Adipocyte (in vitro differentiated cells): ENCODE data around the gene MRPL2.
"Not testable (repeated sequence)": the region's sequence is repeated elsewhere in the genome, so short reads cannot be mapped to it uniquely, and the experiment has no call there.

ENCODE experiments used
- DNase-seq: peaks from one replicate; pipeline ENCODE4 v3.0.0-alpha.2; 2015; ENCODE audit warnings: low read depth
- H3K27me3 ChIP-seq: replicated peaks from 2 replicates; pipeline ENCODE4 v1.7.0; 2013; ENCODE audit warnings: mild to moderate bottlenecking, low read length, moderate library complexity; ENCODE audit not compliant: control insufficient read depth, insufficient read depth
- H3K36me3 ChIP-seq: 2 replicates; pipeline ENCODE4 v1.7.0; 2013; ENCODE audit warnings: low read length, mild to moderate bottlenecking, moderate library complexity; ENCODE audit not compliant: control insufficient read depth, insufficient read depth, severe bottlenecking
- H3K4me1 ChIP-seq: 2 replicates; pipeline ENCODE4 v1.7.0; 2013; ENCODE audit warnings: mild to moderate bottlenecking, low read length, moderate library complexity; ENCODE audit not compliant: control insufficient read depth, insufficient read depth
- H3K4me3 ChIP-seq: 2 replicates; pipeline ENCODE4 v1.7.0; 2013; ENCODE audit warnings: mild to moderate bottlenecking, low read length, moderate library complexity
- H3K9ac ChIP-seq: 2 replicates; pipeline ENCODE4 v1.7.0; 2013; ENCODE audit warnings: mild to moderate bottlenecking, low read length, moderate library complexity
- H3K9me3 ChIP-seq: 2 replicates; pipeline ENCODE4 v1.7.0; 2013; ENCODE audit warnings: mild to moderate bottlenecking, low read length, moderate library complexity; ENCODE audit not compliant: control insufficient read depth

The MRPL2 gene

DNA sequence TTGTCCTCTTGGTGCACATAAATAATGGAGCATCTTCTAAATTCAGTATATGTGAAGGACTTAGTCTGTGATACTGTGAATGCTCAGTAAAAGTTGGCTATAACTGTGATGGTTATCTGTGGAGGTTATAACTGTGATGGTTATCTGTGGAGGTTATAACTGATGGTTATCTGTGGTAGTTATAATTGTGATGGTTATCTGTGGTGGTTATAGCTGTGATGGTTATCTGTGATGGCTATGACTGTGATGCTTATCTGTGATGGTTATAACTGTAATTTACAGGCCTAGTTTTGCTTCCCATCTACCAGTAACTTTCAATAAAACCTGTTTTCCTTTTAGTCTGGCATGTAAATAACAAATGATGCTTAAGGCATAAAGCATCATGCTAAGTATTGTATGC, 33.4 kb upstream of the MRPL2 start:
- DNase-seq: no peak
- Histone ChIP-seq H3K27me3 (no peaks in the 10 kb centered on the region), H3K4me3 (no peak overlapping the region), H3K9ac (no peak overlapping the region), H3K9me3 (no peaks in the 10 kb centered on the region), H3K4me1 (peaks cover 30% of the 10 kb centered on the region), H3K36me3 (no peaks in the 10 kb centered on the region)

DNA sequence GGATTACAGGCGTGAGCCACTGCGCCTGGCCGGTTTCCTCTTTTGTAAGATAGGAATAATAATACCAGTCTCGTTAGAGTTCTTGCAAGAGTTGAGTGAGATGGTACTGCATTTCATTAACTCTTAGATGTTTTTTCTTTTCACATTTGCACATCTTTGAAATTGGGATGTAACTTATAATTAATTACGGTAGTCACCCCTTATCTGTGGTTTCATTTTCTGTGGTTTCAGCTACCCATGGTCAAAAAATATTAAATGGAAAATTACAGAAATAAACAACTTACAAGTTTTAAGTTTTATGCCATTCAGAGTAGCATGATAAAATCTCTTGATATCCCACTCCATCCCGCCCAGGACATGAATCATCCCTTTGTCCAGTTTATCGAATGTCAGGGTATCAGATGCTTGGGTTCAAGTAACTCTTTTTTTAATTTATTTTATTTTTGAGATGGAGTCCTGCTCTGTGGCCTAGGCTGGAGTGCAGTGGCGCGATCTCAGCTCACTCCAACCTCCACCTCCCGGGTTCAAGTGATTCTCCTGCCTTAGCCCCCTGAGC, 32.3 kb upstream of the MRPL2 start:
- DNase-seq: no peak
- Histone ChIP-seq H3K4me3 (no peak overlapping the region), H3K27me3 (no peaks in the 10 kb centered on the region), H3K4me1 (peaks cover 19% of the 10 kb centered on the region), H3K36me3 (no peaks in the 10 kb centered on the region), H3K9me3 (no peaks in the 10 kb centered on the region), H3K9ac (no peak overlapping the region)

DNA sequence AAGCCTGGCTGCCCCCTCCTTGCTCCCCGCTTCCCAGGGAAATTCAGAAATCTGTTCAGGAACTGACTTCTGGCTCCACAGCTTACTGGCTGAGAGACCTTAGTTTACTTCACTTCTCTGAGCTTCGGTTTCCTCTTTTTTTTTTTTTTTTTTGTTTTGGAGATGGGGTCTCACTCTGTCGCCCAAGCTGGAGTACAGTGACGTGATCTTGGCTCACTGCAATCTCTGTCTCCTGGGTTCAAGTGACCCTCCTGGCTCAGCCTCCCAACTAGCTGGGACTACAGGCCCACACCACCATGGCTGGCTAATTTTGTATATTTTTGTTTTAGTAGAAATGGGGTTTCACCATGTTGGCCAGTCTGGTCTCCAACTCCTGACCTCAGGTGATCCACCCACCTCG, 31.8 kb upstream of the MRPL2 start:
- H3K4me1 ChIP-seq: peaks cover 16% of the 10 kb centered on the region
- no peak overlapping the region for H3K4me3 ChIP-seq
- H3K36me3 ChIP-seq: no peaks in the 10 kb centered on the region
- H3K27me3 ChIP-seq: no peaks in the 10 kb centered on the region
- no peaks in the 10 kb centered on the region for H3K9me3 ChIP-seq
- no peak overlapping the region for H3K9ac ChIP-seq
- DNase-seq: no peak

DNA sequence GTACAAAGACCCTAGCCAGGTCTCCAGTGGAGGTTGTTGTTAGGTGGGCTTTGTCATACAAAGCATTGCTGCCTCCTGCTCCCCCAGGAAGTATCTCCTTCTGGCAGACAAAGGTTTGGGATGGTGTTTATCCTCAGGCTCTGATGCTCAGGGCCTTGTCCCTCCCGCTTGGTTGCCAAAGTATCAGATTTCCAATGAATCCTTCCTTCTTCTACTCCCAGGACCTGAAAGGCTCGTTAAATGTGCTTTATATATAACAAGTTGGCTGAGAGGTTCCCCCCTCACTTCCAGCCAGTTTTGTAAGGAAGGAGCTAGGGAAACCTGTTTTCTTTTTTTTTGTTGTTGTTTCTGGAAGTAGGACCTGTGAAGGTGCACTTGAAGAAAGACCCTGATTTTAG, 31.3 kb upstream of the MRPL2 start:
- Histone ChIP-seq H3K9ac (no peak overlapping the region), H3K9me3 (no peaks in the 10 kb centered on the region), H3K4me3 (no peak overlapping the region), H3K27me3 (no peaks in the 10 kb centered on the region), H3K36me3 (no peaks in the 10 kb centered on the region), H3K4me1 (peaks cover 15% of the 10 kb centered on the region)
- DNase-seq: peak; percentile 58

DNA sequence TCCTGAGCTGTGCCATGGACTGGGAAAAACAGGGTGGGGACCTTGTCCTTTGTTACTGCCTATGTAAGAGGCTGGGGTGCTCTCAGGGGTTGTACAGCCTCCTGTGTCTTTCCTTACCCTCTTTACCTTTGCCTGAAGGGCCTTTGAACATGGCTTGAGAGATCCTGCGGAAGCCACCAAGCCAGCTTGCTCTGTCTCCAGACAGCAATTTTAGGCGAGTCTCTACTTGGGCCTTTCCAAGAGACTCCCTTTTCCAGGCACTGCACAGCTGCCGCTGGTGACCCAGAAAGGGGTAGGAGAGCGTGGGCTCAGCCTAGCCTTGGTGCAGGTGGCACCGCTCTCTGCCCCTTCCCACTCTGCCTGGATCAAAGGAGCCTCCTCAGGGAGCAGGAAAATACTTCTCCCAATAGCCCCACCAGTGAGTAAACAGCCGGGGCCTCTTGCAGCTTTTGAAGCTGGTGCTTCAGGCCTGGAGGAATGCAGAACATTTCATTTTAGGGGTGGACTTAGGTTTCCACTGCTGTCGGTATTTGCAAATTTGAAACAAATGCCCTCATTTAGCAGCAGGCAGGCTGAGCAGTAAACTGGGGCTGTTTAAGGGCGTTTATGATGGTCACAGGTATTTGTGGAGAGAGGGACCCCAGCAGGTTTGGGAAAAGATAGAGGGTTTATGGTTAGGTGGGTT, 30.8 kb upstream of the MRPL2 start:
- H3K36me3 ChIP-seq: no peaks in the 10 kb centered on the region
- no peaks in the 10 kb centered on the region for H3K27me3 ChIP-seq
- H3K4me1 ChIP-seq: peaks cover 15% of the 10 kb centered on the region
- no peak overlapping the region for H3K9ac ChIP-seq
- H3K4me3 ChIP-seq: no peak overlapping the region
- DNase-seq: peak; percentile 78
- H3K9me3 ChIP-seq: no peaks in the 10 kb centered on the region

DNA sequence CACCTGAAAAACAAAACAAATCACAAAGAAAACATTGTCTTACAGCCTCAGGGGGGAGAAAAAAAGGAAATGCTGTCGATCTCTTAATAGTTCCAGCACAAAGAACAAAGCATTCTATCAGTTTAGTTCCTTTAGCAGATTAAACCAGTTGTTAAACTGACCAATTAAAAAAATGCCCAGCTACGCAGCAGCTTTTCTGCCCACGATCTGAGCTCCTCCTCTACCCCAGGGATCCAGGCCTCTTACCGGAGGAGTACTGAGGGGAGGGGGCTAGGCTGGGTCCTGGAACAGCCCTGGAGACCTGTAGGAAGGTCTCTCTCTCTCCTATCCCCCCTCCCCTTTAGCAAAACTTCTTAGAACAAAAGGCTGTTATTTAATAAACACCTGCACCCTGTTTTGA, 30.2 kb upstream of the MRPL2 start:
- Histone ChIP-seq H3K9ac (no peak overlapping the region), H3K4me3 (no peak overlapping the region)
- DNase-seq: no peak

DNA sequence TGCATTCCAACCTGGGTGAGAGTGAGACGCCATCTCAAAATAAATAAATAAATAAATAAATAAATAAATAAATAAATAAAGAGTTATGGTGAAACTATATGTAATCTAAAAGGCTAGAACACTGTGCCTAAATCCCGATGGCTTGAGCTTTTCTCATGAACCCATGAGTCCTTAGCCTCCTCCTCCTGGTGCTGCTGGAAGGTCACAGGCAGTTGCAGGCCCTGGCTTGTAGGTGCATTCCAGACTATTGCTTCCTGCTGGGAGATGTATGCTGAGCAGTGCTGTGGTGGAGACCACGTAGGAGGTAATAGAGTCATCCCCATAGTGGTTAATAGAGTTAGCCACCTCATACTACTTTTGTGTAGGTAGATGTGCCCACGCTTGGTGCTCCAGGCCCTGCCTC, 29.4 kb upstream of the MRPL2 start:
- no peak overlapping the region for H3K9ac ChIP-seq
- H3K9me3 ChIP-seq: no peaks in the 10 kb centered on the region
- H3K27me3 ChIP-seq: no peaks in the 10 kb centered on the region
- H3K4me1 ChIP-seq: peaks cover 9% of the 10 kb centered on the region
- no peak overlapping the region for H3K4me3 ChIP-seq
- DNase-seq: no peak
- H3K36me3 ChIP-seq: no peaks in the 10 kb centered on the region

More for the DNA sequence above, 30.2 kb upstream of the MRPL2 start:
- Histone ChIP-seq H3K4me1 (peaks cover 15% of the 10 kb centered on the region), H3K9me3 (no peaks in the 10 kb centered on the region), H3K36me3 (no peaks in the 10 kb centered on the region), H3K27me3 (no peaks in the 10 kb centered on the region)

DNA sequence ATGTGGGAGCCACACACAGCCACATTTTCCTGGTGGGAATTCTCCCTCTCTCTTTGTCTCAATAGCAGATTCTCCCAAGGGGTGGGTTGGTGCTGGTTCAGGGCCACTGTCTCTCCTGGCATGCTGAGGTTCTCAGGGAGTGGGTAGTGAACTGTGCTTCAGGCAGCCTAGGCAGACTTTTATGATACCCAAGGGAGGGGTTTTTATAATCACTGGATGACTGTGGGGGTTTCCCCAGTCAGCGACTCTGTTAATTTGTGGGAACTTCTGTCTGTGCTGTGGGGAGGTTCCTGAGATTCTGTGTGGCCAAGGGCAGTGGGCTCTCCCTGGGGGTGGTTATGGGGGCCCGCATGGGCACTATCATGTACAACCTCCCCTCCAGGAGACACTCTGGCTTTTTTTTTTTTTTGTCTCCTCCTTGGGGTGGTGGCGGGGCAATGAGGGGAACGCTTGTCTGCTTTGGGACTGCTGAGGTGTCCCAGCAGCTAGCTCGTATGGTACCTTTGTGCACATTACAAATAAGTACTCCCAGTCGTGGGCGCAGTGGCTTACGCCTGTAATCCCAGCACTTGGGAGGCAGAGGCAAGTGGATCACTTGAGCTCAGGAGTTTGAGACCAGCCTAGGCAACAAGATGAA, 26.9 kb upstream of the MRPL2 start:
- H3K4me3 ChIP-seq: no peak overlapping the region
- H3K36me3 ChIP-seq: no peaks in the 10 kb centered on the region
- H3K27me3 ChIP-seq: no peaks in the 10 kb centered on the region
- H3K4me1 ChIP-seq: peaks cover 5% of the 10 kb centered on the region
- no peak for DNase-seq
- no peak overlapping the region for H3K9ac ChIP-seq
- H3K9me3 ChIP-seq: no peaks in the 10 kb centered on the region

DNA sequence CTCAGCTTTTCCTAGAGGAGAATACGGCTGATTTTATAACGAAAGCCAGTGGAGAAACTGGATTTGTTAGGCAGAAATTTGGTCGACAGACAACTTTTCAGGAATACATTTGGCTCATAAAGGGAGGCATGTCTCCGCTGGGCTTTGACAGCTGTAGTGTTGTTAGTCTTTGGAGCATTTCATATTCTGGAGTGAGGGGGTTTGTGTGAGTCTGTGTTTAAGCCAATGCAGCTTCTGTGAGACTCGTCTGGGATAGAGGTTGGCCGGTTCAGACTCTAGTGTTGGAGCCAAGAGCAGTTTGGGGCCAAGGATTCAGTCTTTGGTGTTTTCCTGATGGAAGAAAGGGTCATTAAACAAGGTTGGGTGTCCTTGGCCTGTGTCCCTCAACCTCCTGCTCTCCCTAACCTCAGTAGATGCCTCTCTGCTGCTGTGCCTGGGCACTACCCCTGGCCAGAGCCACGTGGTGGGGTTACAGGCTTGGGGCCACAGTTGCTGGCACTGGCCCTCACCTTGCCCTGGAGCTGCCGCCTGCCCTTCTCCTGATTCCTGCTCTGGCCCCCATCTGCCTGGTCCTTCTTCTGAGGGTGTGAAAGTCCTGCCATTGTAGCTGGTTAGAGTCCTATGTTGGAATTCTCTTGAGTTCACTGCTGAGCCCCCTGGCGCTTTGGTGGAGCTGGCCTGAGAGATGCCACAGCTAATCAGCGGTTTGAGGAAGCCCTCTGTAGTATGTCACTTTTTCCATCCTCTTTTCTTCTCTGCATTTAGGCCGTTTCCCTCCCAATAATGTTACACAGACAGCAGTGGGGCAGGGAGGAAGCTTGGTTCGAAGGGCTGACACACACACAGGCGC, 23.8 kb upstream of the MRPL2 start:
- DNase-seq: no peak
- H3K4me3 ChIP-seq: no peak overlapping the region
- H3K36me3 ChIP-seq: no peaks in the 10 kb centered on the region
- H3K9ac ChIP-seq: no peak overlapping the region
- no peaks in the 10 kb centered on the region for H3K27me3 ChIP-seq
- peaks cover 5% of the 10 kb centered on the region for H3K4me1 ChIP-seq
- no peaks in the 10 kb centered on the region for H3K9me3 ChIP-seq

DNA sequence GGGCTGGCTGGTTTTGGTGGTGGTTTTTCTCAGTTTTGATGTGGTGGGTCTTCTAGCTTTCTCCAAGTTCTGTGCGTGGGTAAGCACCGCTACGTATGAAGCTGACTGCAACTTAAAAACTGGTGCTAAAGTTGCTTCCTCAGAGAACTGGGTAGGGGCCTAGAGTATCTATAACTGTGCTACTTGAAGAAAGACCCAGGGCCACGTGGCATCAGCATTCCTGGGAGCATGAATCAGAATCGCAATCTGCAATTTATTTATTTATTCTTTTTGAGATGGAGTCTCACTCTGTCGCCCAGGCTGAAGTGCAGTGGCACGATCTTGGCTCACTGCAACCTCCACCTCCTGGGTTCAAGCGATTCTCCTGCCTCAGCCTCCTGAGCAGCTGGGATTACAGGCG, 22.7 kb upstream of the MRPL2 start:
- H3K27me3 ChIP-seq, H3K9me3 ChIP-seq, H3K9ac ChIP-seq, H3K4me3 ChIP-seq, H3K36me3 ChIP-seq: not testable (repeated sequence)
- peaks cover 11% of the 10 kb centered on the region for H3K4me1 ChIP-seq
- DNase-seq: peak; percentile 49

DNA sequence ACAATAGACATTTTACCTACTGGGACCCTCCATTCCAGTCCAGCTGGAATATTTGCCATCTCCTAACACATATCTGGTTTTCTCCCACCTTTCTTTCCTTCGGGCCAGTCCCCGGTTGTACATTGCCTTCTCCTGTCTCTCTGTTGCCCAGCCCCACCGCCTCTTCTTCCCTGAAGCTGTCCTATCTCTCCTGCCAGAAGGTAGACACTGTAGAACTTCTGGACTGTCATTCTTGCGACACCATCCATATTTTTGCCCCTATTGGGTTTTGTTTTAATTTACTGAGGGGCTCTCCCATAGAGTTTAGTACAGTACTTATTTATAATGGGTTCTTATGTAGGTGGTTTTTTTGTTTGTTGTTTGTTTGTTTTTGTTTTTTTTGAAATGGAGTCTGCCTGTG, 21.8 kb upstream of the MRPL2 start:
- peaks cover 9% of the 10 kb centered on the region for H3K4me1 ChIP-seq
- H3K27me3 ChIP-seq: no peaks in the 10 kb centered on the region
- H3K9ac ChIP-seq: no peak overlapping the region
- DNase-seq: no peak
- H3K4me3 ChIP-seq: no peak overlapping the region
- H3K36me3 ChIP-seq: no peaks in the 10 kb centered on the region
- no peaks in the 10 kb centered on the region for H3K9me3 ChIP-seq
